Lung (tissue), 12 donors: ENCODE measurements around the gene SPTB. TPM values are rescaled to one million over a fixed set of nuclear protein-coding genes. Genes with fewer than 3 reads are reported as not detected.

Experiments
- ATAC-seq: fragments of 200-7000 bp; cut with Tn5 transposase; one replicate; pipeline ENCODE4 v1.9.1; 2020; ENCODE audit warnings: moderate number of reproducible peaks; ENCODE audit not compliant: insufficient read depth, low FRiP score
- DNase-seq, 3 donors: peaks; one replicate each; pipeline ENCODE4 v3.0.0-alpha.2; 2013 to 2017
- H3K27ac ChIP-seq, 2 donors: one replicate each; pipeline ENCODE4 v1.5.1; 2013; ENCODE audit warnings: mild to moderate bottlenecking in 2 of 2, moderate library complexity in 2 of 2, control low read depth in 1 of 2, inconsistent platforms in 1 of 2, low read depth in 1 of 2, low read length in 1 of 2
- H3K27me3 ChIP-seq, 3 donors: one replicate each; pipeline ENCODE4 v1.5.1; 2013; ENCODE audit warnings: low read length in 2 of 3; ENCODE audit not compliant: control insufficient read depth in 3 of 3, insufficient read depth in 3 of 3
- H3K36me3 ChIP-seq, 4 donors: one replicate each; pipeline ENCODE4 v1.5.1; 2013; ENCODE audit warnings: low read length in 4 of 4, mild to moderate bottlenecking in 1 of 4, moderate library complexity in 1 of 4; ENCODE audit not compliant: control insufficient read depth in 4 of 4, insufficient read depth in 4 of 4
- H3K4me1 ChIP-seq, 5 donors: one replicate each; pipeline ENCODE4 v1.5.1; 2013; ENCODE audit warnings: low read length in 5 of 5, mild to moderate bottlenecking in 2 of 5, moderate library complexity in 1 of 5; ENCODE audit not compliant: control insufficient read depth in 5 of 5, insufficient read depth in 5 of 5
- H3K4me3 ChIP-seq: one replicate; pipeline ENCODE4 v1.5.1; 2013; ENCODE audit warnings: mild to moderate bottlenecking, control low read depth, moderate library complexity
- H3K9ac ChIP-seq, 2 donors: one replicate each; pipeline ENCODE4 v1.5.1; 2013; ENCODE audit warnings: low read length in 2 of 2, control low read depth in 1 of 2; ENCODE audit not compliant: insufficient read depth in 1 of 2
- H3K9me3 ChIP-seq, 4 donors: one replicate each; pipeline ENCODE4 v1.5.1; 2013; ENCODE audit warnings: low read length in 3 of 4, mild to moderate bottlenecking in 1 of 4, moderate library complexity in 1 of 4; ENCODE audit not compliant: control insufficient read depth in 4 of 4, insufficient read depth in 3 of 4
- WGBS, 2 donors: extraction: QIAGEN DNeasy Blood & Tissue Kit; methylation state at CpG; one replicate each; pipeline ENCODE4 v1.1.7; 2013; 5-methylcytosine and 5-hydroxymethylcytosine counted together
- polyA plus RNA-seq, 2 donors: library from polyadenylated mRNA; stranded (reverse); fragments of 200-250 nt; gene quantifications; one replicate each; pipeline ENCODE4 v1.2.1, GENCODE V29; 2013
- total RNA-seq, 2 donors: library from RNA; depleted of rRNA in 1 of 2; stranded (reverse); fragments of >200 nt in 1 of 2; gene quantifications; one replicate each; pipeline ENCODE4 v1.2.1, GENCODE V29; 2014 to 2021
- TF ChIP-seq, protein P1 (sequence below): IDR thresholded peaks from 2 replicates; pipeline ENCODE4 v1.5.1; 2012; ENCODE audit warnings: mild to moderate bottlenecking; ENCODE audit errors: control extremely low read depth, extremely low read depth
- donor health status: control.
- donor health status: control.
- donor health status: Bipolar disorder and iron deficiency.
- donor health status: healthy.
- donor health status: DM: yes; HTN: yes; CAD: no.

SPTB gene
- total and polyA plus RNA-seq, 4 donors, result 1.2 to 11.5 (median 2.1) TPM

DNA sequence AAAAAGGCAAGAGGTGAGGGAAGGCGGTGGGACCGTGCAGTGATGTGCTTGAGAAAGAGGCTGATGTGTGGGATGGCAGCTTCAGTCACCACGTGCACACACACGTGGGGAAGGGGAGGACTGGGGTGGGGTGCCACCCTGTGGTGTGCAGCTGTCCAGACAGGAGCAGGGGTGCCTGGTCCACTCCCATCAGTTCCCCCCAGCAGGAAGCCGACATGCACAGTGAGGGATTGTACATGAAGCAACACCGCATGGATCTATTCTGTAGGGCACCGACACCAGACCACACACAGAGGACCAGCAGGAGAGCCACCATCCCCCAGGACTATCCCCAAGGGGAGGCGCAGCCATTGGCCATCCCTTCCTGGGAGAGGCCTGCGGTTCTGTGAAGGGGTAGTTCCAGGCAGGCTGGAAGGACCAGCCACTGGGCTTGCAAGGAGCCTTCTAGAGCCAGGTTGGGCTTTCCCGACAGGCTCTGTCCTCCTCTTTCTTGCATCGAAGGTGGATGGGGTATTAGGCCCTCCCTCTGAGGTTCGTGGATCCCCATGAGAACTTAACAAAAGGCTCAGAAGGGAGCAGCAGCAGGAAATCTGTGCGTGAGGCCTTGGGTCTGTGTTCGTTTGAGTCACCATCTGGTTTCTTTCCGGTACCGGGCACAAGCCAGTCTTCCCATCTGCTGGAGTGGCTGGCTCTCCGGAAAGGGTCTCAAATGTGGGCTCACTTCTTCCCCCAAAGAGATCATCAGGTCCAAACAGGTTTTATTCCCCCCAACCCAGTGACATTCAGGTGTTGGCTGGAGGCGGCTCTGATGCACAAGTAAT, 115.7 kb downstream of the SPTB start:
- TF ChIP-seq, protein P1, sequence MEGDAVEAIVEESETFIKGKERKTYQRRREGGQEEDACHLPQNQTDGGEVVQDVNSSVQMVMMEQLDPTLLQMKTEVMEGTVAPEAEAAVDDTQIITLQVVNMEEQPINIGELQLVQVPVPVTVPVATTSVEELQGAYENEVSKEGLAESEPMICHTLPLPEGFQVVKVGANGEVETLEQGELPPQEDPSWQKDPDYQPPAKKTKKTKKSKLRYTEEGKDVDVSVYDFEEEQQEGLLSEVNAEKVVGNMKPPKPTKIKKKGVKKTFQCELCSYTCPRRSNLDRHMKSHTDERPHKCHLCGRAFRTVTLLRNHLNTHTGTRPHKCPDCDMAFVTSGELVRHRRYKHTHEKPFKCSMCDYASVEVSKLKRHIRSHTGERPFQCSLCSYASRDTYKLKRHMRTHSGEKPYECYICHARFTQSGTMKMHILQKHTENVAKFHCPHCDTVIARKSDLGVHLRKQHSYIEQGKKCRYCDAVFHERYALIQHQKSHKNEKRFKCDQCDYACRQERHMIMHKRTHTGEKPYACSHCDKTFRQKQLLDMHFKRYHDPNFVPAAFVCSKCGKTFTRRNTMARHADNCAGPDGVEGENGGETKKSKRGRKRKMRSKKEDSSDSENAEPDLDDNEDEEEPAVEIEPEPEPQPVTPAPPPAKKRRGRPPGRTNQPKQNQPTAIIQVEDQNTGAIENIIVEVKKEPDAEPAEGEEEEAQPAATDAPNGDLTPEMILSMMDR, result no peak
- Histone ChIP-seq H3K36me3 (no peaks in the 10 kb centered on the region), H3K27me3 (no peaks in the 10 kb centered on the region), H3K4me1 (peaks cover 8 to 49% (median 28%) of the 10 kb centered on the region in 5 donors), H3K9me3 (no peaks in the 10 kb centered on the region), H3K27ac (peak overlapping the region in 1 of 2 donors; percentile 15), H3K4me3 (no peak overlapping the region), H3K9ac (no peak overlapping the region)
- DNase-seq (peak; percentile 56 to 71 (median 66)), ATAC-seq (no peak)
- WGBS, 2 donors, result 56 to 58% methylated on average over 18 of the region's 18 CpGs

DNA sequence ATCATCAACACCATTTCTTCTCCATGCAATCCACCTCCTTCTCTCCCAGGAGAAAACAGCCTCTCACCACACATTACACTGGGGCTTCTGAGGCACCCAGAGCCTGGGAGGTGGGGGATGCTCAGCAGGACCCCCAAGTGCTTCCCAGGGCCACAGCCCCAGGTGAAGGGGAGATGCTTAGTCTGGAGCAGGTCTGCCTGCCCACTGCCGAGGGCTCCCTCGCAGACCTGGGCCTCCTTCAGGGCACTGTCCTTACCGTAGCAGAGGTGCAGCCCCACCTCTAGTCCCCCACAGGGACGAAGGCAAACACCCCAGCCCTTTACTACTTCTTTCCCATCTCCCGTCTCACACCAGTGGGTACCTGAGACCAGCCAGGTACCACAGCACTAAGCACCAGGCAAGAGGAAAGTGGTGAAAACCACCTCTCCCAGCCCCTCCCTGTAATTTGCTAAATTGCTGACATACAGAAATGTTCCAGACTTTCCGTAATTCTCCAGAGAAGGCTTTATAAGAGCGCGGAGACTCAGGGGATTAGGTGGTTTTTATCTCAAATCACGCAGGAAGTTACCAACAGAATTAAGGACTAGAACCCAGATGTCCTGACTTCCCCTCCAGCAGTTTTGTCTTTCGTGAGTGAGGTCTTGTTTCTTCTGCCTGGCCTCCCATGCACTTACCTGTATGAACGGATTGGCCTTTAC, 116.5 kb downstream of the SPTB start:
- H3K4me1 ChIP-seq, result peaks cover 9 to 56% (median 32%) of the 10 kb centered on the region in 5 donors
- DNase-seq (peak in 1 of 3 donors; percentile 27), ATAC-seq (no peak)
- TF ChIP-seq, protein P1, result no peak
- no peaks in the 10 kb centered on the region for H3K9me3 ChIP-seq
- H3K36me3 ChIP-seq, result no peaks in the 10 kb centered on the region
- no peak overlapping the region for H3K9ac ChIP-seq
- H3K27ac ChIP-seq, result no peak overlapping the region
- 66 to 79% methylated on average over 11 of the region's 11 CpGs for WGBS, 2 donors
- H3K4me3 ChIP-seq, result no peak overlapping the region
- no peaks in the 10 kb centered on the region for H3K27me3 ChIP-seq

DNA sequence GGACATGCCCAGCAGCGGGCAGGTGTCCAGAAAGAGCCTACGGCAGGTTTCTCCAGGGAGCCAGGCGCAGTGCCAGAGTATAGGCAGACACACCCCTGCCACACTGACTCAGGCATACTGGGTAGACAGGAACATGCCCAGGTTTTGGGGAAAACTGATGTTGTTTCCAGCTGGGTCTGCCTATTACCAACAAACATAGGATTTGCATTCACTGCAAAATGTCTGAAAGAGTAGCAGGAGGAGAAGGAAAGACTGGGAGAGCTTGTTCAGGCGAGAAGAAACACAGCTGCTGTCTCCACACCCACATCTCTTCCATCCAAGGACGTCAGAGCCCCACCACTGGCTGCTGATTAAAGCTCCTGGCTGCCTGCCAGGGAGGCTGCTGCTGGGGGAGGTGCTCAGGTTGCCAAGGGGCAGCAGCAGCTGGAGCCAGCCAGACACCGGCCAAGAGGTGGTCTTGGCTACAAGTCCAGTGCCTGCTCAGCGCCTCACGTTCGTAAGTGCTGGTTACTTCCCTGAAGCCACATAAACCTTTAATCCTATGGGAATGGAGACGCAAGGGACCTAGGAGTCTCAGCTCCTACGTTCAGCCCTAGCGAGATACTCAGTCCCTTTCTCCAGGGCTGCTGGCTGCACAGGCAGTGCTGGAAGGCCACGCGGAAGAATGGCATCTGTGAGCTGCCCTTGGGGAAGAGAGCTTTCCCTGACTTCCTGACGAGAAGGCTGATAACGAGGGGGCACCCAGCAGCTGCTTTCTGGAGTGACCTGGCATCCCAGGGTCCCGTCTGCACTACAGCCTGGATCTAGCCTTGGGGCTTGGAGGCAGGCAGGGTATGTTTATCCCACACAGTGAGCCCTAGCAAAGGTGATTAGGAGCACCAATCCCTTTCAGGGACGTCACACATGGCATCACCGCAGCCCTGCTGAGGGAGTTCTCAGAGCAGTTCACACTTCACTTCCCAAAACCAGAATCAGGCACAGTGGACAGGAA, 117.4 kb downstream of the SPTB start:
- 27 to 35% methylated on average over 19 of the region's 19 CpGs for WGBS, 2 donors
- TF ChIP-seq, protein P1, result no peak
- H3K4me3 ChIP-seq, result no peak overlapping the region
- no peaks in the 10 kb centered on the region for H3K9me3 ChIP-seq
- no peaks in the 10 kb centered on the region for H3K27me3 ChIP-seq
- ATAC-seq (no peak), DNase-seq (peak; percentile 92 to 93 (median 93))
- H3K36me3 ChIP-seq, result no peaks in the 10 kb centered on the region
- peaks cover 13 to 65% (median 36%) of the 10 kb centered on the region in 5 donors for H3K4me1 ChIP-seq
- no peak overlapping the region for H3K9ac ChIP-seq
- H3K27ac ChIP-seq, result peak overlapping the region in 1 of 2 donors; percentile 15
